Parathyroid adenoma (tissue), 2 donors: Measurements from ENCODE around the gene ARSB.

Experiments
- H2AFZ ChIP-seq: fragments of 300-600 bp; sonication (generic); one replicate; pipeline ENCODE4 v1.7.0; 2017; ENCODE audit warnings: antibody characterized with exemption, mild to moderate bottlenecking
- H3K27ac ChIP-seq: fragments of 300-600 bp; sonication (generic); one replicate; pipeline ENCODE4 v1.7.0; 2017
- H3K27me3 ChIP-seq: fragments of 300-600 bp; sonication (generic); one replicate; pipeline ENCODE4 v1.7.0; 2017; ENCODE audit warnings: low read length; ENCODE audit not compliant: control insufficient read depth, insufficient read depth
- H3K36me3 ChIP-seq: fragments of 300-600 bp; sonication (generic); one replicate; pipeline ENCODE4 v1.7.0; 2017; ENCODE audit warnings: low read length; ENCODE audit not compliant: control insufficient read depth, insufficient read depth
- H3K4me1 ChIP-seq: fragments of 300-600 bp; sonication (generic); one replicate; pipeline ENCODE4 v1.7.0; 2017; ENCODE audit warnings: control low read depth
- H3K4me2 ChIP-seq: fragments of 300-600 bp; sonication (generic); one replicate; pipeline ENCODE4 v1.7.0; 2017; ENCODE audit warnings: low read length
- H3K4me3 ChIP-seq: fragments of 300-600 bp; sonication (generic); one replicate; pipeline ENCODE4 v1.7.0; 2017; ENCODE audit warnings: low read depth, low read length
- H3K79me2 ChIP-seq: fragments of 300-600 bp; sonication (generic); one replicate; pipeline ENCODE4 v1.7.0; 2017; ENCODE audit warnings: control low read depth
- H3K9ac ChIP-seq: fragments of 300-600 bp; sonication (generic); one replicate; pipeline ENCODE4 v1.7.0; 2017; ENCODE audit warnings: mild to moderate bottlenecking
- H3K9me3 ChIP-seq: fragments of 300-600 bp; sonication (generic); one replicate; pipeline ENCODE4 v1.7.0; 2017; ENCODE audit warnings: low read length; ENCODE audit not compliant: control insufficient read depth
- TF ChIP-seq, protein P1 (sequence below): fragments of 300-600 bp; sonication (generic); IDR thresholded peaks from one replicate; pipeline ENCODE4 v1.7.0; 2017; ENCODE audit warnings: antibody characterized with exemption, mild to moderate bottlenecking
- donor health status: primary hyperparathyroidism.

The ARSB gene

DNA sequence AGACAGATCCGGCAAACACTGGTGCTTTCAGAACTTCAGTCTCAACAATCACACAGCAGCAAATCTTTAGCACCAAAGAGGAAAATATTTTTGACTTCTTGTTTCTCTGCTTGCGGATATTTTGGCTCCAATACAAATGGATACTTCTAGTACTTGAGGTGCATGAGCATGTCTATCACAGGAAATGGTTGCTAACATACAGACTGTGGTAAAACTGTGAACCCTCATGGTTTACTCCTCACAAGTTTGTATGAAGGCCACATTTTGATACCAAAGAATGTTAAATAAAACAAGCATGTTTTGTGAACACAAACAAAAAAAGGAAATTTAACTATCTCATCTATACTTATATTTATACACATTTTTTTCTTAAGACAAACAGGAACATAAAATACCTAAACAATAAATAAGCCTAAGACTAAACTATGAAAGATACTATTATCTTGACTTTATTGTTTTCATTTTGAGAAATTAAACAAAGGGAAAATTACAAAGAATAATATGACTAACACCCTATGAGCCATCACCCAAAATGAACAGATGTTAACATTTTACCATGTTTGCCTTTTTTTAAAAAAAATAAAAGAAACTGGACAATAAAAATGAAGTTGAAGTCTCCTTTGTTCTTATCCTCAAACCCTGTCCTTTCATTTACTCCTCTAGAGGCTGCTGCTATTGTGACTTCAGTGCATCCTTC, 201.5 kb downstream of the ARSB start:
- Histone ChIP-seq H3K27ac (no peak overlapping the region), H3K79me2 (no peaks in the 10 kb centered on the region), H3K4me3 (no peak overlapping the region), H3K36me3 (no peaks in the 10 kb centered on the region), H3K9ac (no peak overlapping the region), H3K4me1 (peaks cover 4% of the 10 kb centered on the region), H3K27me3 (no peaks in the 10 kb centered on the region), H3K4me2 (no peak overlapping the region), H2AFZ (no peak overlapping the region), H3K9me3 (no peaks in the 10 kb centered on the region)
- TF ChIP-seq, protein P1, sequence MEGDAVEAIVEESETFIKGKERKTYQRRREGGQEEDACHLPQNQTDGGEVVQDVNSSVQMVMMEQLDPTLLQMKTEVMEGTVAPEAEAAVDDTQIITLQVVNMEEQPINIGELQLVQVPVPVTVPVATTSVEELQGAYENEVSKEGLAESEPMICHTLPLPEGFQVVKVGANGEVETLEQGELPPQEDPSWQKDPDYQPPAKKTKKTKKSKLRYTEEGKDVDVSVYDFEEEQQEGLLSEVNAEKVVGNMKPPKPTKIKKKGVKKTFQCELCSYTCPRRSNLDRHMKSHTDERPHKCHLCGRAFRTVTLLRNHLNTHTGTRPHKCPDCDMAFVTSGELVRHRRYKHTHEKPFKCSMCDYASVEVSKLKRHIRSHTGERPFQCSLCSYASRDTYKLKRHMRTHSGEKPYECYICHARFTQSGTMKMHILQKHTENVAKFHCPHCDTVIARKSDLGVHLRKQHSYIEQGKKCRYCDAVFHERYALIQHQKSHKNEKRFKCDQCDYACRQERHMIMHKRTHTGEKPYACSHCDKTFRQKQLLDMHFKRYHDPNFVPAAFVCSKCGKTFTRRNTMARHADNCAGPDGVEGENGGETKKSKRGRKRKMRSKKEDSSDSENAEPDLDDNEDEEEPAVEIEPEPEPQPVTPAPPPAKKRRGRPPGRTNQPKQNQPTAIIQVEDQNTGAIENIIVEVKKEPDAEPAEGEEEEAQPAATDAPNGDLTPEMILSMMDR, result no peak

DNA sequence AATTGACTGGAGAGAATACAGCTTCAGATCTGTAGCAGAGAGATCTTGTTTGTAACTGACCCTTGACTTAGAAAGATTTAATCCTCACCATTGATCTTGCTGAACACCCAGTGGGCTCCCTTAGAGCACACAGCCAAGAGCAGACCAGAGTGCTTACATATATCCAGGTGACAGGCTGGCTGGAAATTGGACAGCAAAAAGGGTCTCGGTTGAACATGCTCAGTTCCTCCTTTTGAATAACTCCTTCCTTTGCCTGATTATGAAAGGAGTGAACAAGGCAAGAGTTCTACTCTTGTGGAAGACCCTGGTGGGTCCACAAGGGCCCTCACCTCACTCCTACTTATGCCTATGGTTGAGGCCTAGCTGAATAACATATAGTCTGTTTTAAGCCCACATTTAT, 202.4 kb downstream of the ARSB start:
- Histone ChIP-seq H3K79me2 (no peaks in the 10 kb centered on the region), H3K9me3 (no peaks in the 10 kb centered on the region), H3K4me1 (peaks cover 4% of the 10 kb centered on the region), H2AFZ (no peak overlapping the region), H3K9ac (no peak overlapping the region), H3K4me3 (no peak overlapping the region), H3K27ac (no peak overlapping the region), H3K36me3 (no peaks in the 10 kb centered on the region), H3K27me3 (no peaks in the 10 kb centered on the region), H3K4me2 (no peak overlapping the region)
- TF ChIP-seq, protein P1, result no peak

DNA sequence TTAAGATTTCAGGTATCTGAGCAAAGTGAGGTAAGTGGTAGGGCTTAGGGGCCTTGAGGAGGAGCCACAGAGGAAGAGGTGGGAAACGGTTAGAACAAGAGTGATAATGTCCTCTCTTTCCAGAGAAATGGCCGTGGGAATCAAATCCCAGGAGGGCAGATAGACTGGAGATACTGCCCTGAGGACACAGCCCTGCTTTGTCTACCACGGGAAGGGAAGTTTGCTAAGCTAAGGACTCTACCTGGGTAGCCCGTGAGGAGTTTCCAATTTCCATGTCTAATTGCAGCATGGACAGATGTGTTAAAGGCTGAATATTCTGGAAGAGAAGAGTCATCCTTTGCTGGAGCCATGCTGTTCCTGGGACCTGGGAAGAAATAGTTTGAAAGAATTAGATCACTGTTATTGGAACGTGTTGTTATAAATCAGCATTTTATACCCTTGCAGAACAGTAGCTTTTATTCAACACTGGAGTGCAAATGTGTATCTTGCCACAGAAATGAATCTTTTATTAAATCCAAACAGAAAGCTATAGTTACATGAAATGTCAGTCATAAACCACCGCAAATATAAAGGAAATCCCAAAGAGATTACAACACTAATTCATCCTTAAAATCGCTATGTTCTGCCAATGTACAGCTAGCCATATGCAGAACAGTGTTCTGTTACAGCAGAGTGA, 203.4 kb downstream of the ARSB start:
- no peaks in the 10 kb centered on the region for H3K79me2 ChIP-seq
- TF ChIP-seq, protein P1, result no peak

DNA sequence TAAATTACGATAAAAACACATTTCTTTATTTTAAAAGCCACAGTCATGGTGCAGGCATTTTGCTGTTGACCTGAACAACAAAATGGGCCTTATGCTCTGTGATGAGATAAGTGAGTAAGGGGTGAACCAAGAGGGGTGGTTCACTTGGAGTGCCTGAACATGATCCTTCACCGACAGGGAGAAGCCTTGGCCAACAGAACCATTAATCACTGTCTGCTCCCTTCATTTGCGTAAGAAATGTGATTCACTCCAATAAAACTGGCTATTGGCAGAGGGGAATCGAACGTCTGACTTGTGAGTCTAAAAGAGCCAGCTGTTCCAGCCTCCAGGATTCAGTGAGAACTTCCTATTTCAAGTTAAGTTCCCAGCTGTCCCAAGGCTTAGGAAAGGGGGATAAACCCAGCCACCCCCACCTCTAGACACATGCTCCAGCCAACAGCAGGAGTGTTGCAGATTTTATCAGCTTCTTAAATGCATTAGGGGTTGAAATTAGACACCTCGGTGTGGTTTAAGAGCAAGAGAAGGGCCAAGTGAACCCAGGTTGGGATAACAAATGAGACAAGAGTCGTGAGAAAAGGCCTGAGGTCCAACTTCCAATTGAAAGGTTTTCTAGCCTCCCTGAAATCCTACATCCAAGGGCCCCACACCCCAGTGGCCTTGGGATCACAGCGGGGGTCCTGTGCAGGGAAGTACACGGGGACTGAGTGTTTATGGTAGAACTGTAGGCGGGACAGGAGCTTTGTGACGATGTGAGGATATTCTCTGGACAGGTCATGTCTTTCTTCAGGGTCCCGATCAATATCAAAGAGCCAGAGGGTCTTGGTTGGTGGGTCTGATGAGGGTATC, 205.1 kb downstream of the ARSB start:
- H3K27me3 ChIP-seq, result no peaks in the 10 kb centered on the region
- no peak overlapping the region for H2AFZ ChIP-seq
- TF ChIP-seq, protein P1, result no peak
- no peaks in the 10 kb centered on the region for H3K36me3 ChIP-seq
- no peaks in the 10 kb centered on the region for H3K79me2 ChIP-seq
- H3K9ac ChIP-seq, result no peak overlapping the region
- H3K9me3 ChIP-seq, result no peaks in the 10 kb centered on the region
- no peak overlapping the region for H3K4me3 ChIP-seq
- H3K4me1 ChIP-seq, result peaks cover 4% of the 10 kb centered on the region
- H3K27ac ChIP-seq, result no peak overlapping the region
- no peak overlapping the region for H3K4me2 ChIP-seq

More for the DNA sequence above, 203.4 kb downstream of the ARSB start:
- Histone ChIP-seq H3K4me2 (no peak overlapping the region), H3K36me3 (no peaks in the 10 kb centered on the region), H3K9ac (no peak overlapping the region), H2AFZ (no peak overlapping the region), H3K4me3 (no peak overlapping the region), H3K27me3 (no peaks in the 10 kb centered on the region), H3K4me1 (peaks cover 4% of the 10 kb centered on the region), H3K9me3 (no peaks in the 10 kb centered on the region), H3K27ac (no peak overlapping the region)
